Fibroblast of villous mesenchyme (primary cell): Measurements from ENCODE around the gene POLR2A. TPM values are rescaled to one million over a fixed set of nuclear protein-coding genes. Genes with fewer than 3 reads are reported as not detected.
A peak's percentile ranks its signal among the peaks of the same experiment; 100 is the strongest.

Experiments used
- DNase-seq: peaks from one replicate; pipeline ENCODE4 v3.0.0-alpha.2; 2010; ENCODE audit warnings: low read depth
- H3K4me3 ChIP-seq: 2 replicates; pipeline ENCODE4 v1.5.1; 2011; ENCODE audit warnings: low read depth, mild to moderate bottlenecking, low read length
- total RNA-seq: library from RNA; depleted of rRNA; stranded (reverse); fragments of >200 nt; gene quantifications from 2 replicates; pipeline ENCODE4 v1.2.3, GENCODE V29; 2012
- TF ChIP-seq, protein P1 (sequence below): IDR thresholded peaks from 2 replicates; pipeline ENCODE4 v1.5.1; 2012; ENCODE audit warnings: low read depth, mild to moderate bottlenecking, low read length; ENCODE audit not compliant: insufficient read depth

The POLR2A gene
- total RNA-seq, 1 donor: 118 TPM

DNA sequence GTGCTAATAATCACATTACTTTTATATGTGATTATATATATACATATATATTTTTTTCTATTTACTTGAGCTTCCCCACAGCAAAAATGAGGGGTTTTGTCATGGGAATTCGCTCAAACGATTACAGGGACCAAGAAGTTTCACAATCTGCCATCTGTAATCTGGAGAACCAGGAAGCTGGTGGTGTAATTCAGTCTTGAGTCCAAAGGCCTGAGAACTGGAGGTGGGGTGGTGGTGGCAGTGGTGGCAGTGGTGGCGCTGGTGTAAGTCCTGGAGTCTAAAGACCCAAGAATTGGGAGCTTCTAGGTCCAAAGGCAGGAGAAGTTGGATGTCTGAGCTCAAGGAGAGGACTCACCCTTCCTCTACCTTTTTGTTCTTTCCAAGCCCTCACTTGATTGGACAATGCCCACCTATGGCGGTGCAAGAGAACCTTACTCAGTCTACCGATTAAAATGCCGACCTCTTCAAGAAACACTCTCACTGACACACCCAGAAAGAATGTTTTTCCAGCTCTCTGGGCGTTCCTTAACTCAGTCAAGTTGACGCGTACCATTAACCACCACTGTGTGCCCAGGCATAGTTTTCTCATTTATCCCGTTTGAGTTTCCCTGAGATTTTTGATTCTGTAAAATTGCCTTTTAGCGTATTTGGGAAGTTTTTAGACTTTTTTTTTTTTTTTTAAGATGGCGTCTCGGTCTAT is 31.9 kb downstream of the POLR2A start:
- TF ChIP-seq, protein P1, sequence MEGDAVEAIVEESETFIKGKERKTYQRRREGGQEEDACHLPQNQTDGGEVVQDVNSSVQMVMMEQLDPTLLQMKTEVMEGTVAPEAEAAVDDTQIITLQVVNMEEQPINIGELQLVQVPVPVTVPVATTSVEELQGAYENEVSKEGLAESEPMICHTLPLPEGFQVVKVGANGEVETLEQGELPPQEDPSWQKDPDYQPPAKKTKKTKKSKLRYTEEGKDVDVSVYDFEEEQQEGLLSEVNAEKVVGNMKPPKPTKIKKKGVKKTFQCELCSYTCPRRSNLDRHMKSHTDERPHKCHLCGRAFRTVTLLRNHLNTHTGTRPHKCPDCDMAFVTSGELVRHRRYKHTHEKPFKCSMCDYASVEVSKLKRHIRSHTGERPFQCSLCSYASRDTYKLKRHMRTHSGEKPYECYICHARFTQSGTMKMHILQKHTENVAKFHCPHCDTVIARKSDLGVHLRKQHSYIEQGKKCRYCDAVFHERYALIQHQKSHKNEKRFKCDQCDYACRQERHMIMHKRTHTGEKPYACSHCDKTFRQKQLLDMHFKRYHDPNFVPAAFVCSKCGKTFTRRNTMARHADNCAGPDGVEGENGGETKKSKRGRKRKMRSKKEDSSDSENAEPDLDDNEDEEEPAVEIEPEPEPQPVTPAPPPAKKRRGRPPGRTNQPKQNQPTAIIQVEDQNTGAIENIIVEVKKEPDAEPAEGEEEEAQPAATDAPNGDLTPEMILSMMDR: no peak
- H3K4me3 ChIP-seq: no peak overlapping the region
- DNase-seq: no peak

DNA sequence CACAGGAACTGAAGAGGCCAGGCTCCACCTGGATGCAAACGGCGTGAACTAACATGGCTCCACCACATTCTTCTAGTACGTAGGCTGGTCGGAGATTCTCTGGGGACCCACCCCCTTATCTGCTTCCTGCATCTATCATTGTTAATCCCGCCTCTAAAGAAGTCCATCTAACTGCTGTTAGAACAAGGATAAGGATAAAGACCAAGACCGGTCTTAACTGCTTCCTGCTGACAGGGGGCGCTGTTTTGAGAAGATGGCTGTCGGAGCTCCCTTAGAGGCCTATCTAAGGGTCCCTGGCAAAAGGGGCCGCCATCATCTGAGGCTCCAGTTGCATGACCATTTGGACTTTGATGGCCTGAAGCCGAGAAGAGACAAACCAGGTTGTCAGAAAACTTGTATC is 38.9 kb downstream of the POLR2A start:
- TF ChIP-seq, protein P1: peak; percentile 44

DNA sequence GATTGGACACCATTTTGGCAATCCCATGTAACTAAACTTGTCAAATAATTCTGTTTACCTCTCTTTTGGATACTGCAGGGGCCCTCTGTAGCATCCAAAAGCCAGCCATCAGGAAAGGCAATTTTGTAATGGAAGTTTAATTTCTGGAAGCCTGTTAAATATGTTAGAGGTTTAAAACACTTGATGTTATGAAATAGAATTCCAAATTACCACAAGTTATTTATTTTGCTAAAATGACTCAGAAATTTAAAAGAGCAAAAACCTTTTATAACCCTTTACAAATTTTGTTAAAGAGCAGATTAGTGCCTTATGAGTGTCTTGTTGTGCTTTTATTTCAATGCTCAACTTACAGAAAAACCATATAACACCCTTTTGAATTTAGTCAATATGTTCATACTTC is 44.7 kb downstream of the POLR2A start:
- no peak overlapping the region for H3K4me3 ChIP-seq
- no peak for DNase-seq
- TF ChIP-seq, protein P1: no peak

More for the DNA sequence above, 38.9 kb downstream of the POLR2A start:
- H3K4me3 ChIP-seq: no peak overlapping the region
- DNase-seq: peak; percentile 12

DNA sequence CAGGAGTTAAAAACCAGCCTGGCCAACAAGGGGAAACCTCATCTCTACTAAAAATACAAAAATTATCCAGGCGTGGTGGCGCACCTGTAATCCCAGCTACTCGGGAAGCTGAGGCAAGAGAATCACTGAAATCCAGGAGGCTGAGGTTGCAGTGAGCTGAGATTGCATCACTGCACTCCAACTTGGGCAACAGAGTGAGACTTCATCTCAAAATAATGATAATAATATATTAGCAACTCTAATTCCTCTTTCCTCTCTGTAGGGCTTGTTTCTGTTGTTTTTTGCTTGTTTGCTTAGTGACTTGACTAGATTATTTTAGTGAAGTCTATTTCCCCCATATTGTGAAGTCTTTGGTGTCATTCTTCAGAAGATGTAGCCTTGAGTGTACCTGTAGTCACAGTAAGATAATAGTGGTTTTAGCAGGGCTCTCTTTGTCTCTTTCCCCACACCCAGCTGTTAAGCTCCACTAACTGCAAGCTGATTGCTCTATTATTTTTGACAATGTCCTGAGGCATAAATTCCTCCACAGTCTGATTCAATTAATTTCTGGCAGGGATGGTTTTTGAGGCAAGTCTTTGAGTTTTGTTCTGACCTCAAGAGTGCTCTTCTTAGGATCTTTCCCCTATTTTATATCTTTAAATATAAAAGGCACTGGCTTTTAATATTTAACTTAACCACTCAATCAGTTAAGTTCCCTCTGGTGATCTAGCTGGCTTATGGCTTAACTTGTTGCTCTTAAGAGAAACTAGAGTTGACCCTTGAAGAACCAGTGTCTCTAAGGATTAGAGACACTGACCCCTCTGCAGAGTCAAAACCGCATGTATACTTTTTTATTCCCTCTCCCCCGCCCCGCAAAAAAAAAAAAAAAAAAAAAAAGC is 46.1 kb downstream of the POLR2A start:
- TF ChIP-seq, protein P1: no peak
- DNase-seq: no peak
- H3K4me3 ChIP-seq: no peak overlapping the region

DNA sequence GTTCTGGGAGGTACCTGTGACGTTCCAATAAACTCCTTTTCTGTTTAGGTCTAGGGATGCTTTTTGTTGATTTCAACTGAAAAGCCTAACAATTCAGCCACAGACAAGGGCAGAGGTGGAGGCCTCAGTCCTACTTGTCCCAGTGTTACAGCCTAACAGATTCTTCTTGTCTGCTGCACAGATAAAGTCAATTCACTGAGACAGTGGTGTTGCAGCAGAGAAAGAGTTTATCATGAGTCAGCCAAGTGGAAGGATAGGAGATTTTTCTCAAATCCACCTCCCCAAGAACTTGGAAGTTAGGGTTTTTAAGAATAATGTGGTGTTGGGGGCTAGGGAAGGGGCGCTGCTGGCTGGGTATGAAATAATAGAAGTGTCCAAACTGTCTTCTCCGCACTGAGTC is 53.9 kb downstream of the POLR2A start:
- DNase-seq: no peak
- TF ChIP-seq, protein P1: no peak
- no peak overlapping the region for H3K4me3 ChIP-seq

DNA sequence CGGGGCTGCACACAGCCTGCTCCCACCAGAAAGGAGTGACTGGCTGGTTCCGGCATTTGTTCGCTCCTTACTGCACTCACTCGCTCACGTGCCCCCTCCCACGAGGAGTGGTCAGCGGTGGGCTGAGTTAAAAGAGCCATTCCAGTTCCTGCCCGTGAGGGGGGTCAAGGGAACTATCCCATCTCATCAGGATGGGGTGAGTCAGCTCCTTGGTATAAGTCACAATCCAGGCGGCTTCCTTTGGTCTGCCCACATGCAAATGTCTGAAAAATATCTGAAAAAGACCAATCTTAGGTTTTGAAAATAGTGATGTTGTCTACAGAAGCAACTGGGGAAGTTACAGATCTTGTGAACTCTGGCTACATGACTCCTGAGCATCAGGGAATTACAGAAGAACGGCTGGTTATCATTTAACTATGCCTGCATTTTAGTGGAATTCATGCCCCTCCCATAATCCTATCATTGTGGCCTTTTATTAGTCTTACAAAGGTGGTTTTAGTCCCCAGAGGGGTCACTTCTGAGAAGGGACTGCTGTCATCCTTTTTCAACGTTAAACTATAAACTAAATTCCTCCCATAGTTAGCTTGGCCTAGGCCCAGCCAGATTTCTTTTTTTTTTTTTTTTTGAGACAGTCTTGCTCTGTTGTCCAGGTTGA is 54.9 kb downstream of the POLR2A start:
- H3K4me3 ChIP-seq: no peak overlapping the region
- no peak for DNase-seq
- TF ChIP-seq, protein P1: no peak
